SK-N-SH (cell line): ENCODE measurements around the gene GSK3A. TPM values are rescaled to one million over a fixed set of nuclear protein-coding genes. Genes with fewer than 3 reads are reported as not detected.

Experiments
- CTCF ChIA-PET: fragments of 300-600, 350-600 bp; formaldehyde crosslinking; extraction: SDS; loops from one replicate; lab custom pipeline; 2021; lab: Yijun Ruan, JAX
- POLR2A ChIA-PET: fragments of 350-600 bp; sonication (Branson Sonifier 250); formaldehyde crosslinking; extraction: SDS; loops from one replicate; lab custom pipeline; 2020; ENCODE audit warnings: antibody characterized with exemption, inconsistent platforms; lab: Yijun Ruan, JAX
- DNase-seq: peaks from one replicate; pipeline ENCODE4 v3.0.0; 2012
- H2AFZ ChIP-seq: fragments of 200-600 bp; sonication (generic); 2 replicates; pipeline ENCODE4 v1.8.1; 2016; ENCODE audit warnings: antibody characterized with exemption, mild to moderate bottlenecking, low read depth
- H3F3A ChIP-seq: fragments of 200-600 bp; sonication (generic); replicated peaks from 2 replicates; pipeline ENCODE3; 2016; ENCODE audit warnings: antibody characterized with exemption, mild to moderate bottlenecking; ENCODE audit not compliant: insufficient read depth
- H3K27ac ChIP-seq, 2 experiments: fragments of 200-500 bp in 1 of 2; fragments of 200-600 bp in 1 of 2; sonication (Bioruptor generic) in 1 of 2; sonication (generic), shearing (Covaris generic) in 1 of 2; 2 replicates each; pipeline versions ENCODE4 v1.5.1 to v1.6.1; 2014 to 2016; ENCODE audit warnings: low read depth in 2 of 2, inconsistent platforms in 1 of 2, low read length in 1 of 2, mild to moderate bottlenecking in 1 of 2, mixed read lengths in 1 of 2
- H3K27me3 ChIP-seq: fragments of 200-600 bp; sonication (generic), shearing (Covaris generic); 2 replicates; pipeline ENCODE4 v1.6.1; 2016; ENCODE audit warnings: mixed run types; ENCODE audit not compliant: insufficient read depth
- H3K36me3 ChIP-seq, 2 experiments: fragments of 200-500 bp in 1 of 2; fragments of 200-600 bp in 1 of 2; sonication (Bioruptor generic) in 1 of 2; sonication (generic) in 1 of 2; replicated peaks in 1 of 2; 2 replicates each; pipeline versions ENCODE3 to v1.5.1; 2014 to 2016; ENCODE audit warnings: low read length in 1 of 2, mild to moderate bottlenecking in 1 of 2; ENCODE audit not compliant: insufficient read depth in 2 of 2, control insufficient read depth in 1 of 2
- H3K4me1 ChIP-seq, 2 experiments: fragments of 200-500 bp in 1 of 2; fragments of 200-600 bp in 1 of 2; sonication (Bioruptor generic) in 1 of 2; sonication (generic), shearing (Covaris generic) in 1 of 2; 2 replicates each; pipeline versions ENCODE4 v1.5.1 to v1.6.1; 2014 to 2016; ENCODE audit warnings: low read depth in 1 of 2, low read length in 1 of 2, mixed run types in 1 of 2; ENCODE audit not compliant: insufficient read depth in 2 of 2, control insufficient read depth in 1 of 2
- H3K4me2 ChIP-seq: fragments of 200-600 bp; sonication (generic), shearing (Covaris generic); 2 replicates; pipeline ENCODE4 v1.6.1; 2017; ENCODE audit warnings: mixed run types
- H3K4me3 ChIP-seq, 2 experiments: fragments of 200-500 bp in 1 of 2; fragments of 200-600 bp in 1 of 2; sonication (Bioruptor generic) in 1 of 2; sonication (generic), shearing (Covaris generic) in 1 of 2; 2 replicates each; pipeline versions ENCODE4 v1.5.1 to v1.8.1; 2014 to 2016; ENCODE audit warnings: low read depth in 2 of 2, inconsistent platforms in 1 of 2, low read length in 1 of 2, mild to moderate bottlenecking in 1 of 2, mixed read lengths in 1 of 2, moderate library complexity in 1 of 2
- H3K79me2 ChIP-seq: fragments of 200-600 bp; sonication (generic); 2 replicates; pipeline ENCODE4 v1.8.1; 2017; ENCODE audit warnings: mild to moderate bottlenecking; ENCODE audit not compliant: insufficient read depth
- H3K9ac ChIP-seq: fragments of 200-600 bp; sonication (generic); 2 replicates; pipeline ENCODE4 v1.6.1; 2017; ENCODE audit warnings: mixed run types
- H3K9me2 ChIP-seq: fragments of 200-600 bp; sonication (generic); 2 replicates; pipeline ENCODE4 v1.6.1; 2017; ENCODE audit warnings: mixed run types
- H3K9me3 ChIP-seq: fragments of 200-600 bp; sonication (generic); 2 replicates; pipeline ENCODE4 v1.6.1; 2017; ENCODE audit warnings: mixed run types, mild to moderate bottlenecking, moderate library complexity
- H4K20me1 ChIP-seq: fragments of 200-600 bp; sonication (generic); 2 replicates; pipeline ENCODE4 v1.6.1; 2017; ENCODE audit warnings: mild to moderate bottlenecking, mixed run types; ENCODE audit not compliant: insufficient read depth
- EZH2phosphoT487 ChIP-seq: fragments of 200-600 bp; sonication (generic); IDR thresholded peaks from 2 replicates; pipeline ENCODE4 v1.6.1; 2017; ENCODE audit warnings: low read depth, mixed run types, mild to moderate bottlenecking, antibody characterized with exemption, moderate library complexity, borderline replicate concordance
- GATA2 ChIP-seq: sonication (generic); formaldehyde crosslinking; IDR thresholded peaks from 2 replicates; pipeline ENCODE4 v1.5.0; 2020; ENCODE audit warnings: mild to moderate bottlenecking, missing genetic modification reagents
- JUND ChIP-seq: IDR thresholded peaks from 2 replicates; pipeline ENCODE4 v1.4.0; 2012
- NFIC ChIP-seq: IDR thresholded peaks from 2 replicates; pipeline ENCODE4 v1.4.0; 2012; ENCODE audit warnings: borderline replicate concordance
- POLR2AphosphoS5 ChIP-seq: IDR thresholded peaks from 2 replicates; pipeline ENCODE4 v1.6.1; 2012; ENCODE audit warnings: low read depth, low read length
- RAD21 ChIP-seq: IDR thresholded peaks from 2 replicates; pipeline ENCODE4 v1.6.1; 2012; ENCODE audit warnings: mild to moderate bottlenecking, low read length
- RCOR1 ChIP-seq: fragments of 150-350 bp; IDR thresholded peaks from 2 replicates; pipeline ENCODE4 v1.6.1; 2017; ENCODE audit warnings: antibody characterized with exemption, low read length
- RFX5 ChIP-seq: IDR thresholded peaks from 2 replicates; pipeline ENCODE4 v1.6.1; 2012; ENCODE audit warnings: mild to moderate bottlenecking, improper control_type of control experiment, low read length
- SIN3A ChIP-seq: IDR thresholded peaks from 2 replicates; pipeline ENCODE4 v1.6.1; 2012; ENCODE audit warnings: low read depth, mild to moderate bottlenecking, low read length, moderate library complexity, borderline replicate concordance
- TAF1 ChIP-seq: IDR thresholded peaks from 2 replicates; pipeline ENCODE4 v1.6.1; 2012; ENCODE audit warnings: low read depth, mild to moderate bottlenecking, low read length, moderate library complexity, borderline replicate concordance
- TCF12 ChIP-seq: IDR thresholded peaks from 2 replicates; pipeline ENCODE4 v1.4.0; 2012
- TEAD4 ChIP-seq: IDR thresholded peaks from 2 replicates; pipeline ENCODE4 v1.4.0; 2012; ENCODE audit warnings: mild to moderate bottlenecking, borderline replicate concordance; ENCODE audit not compliant: insufficient read depth
- YY1 ChIP-seq: IDR thresholded peaks from 2 replicates; pipeline ENCODE4 v1.4.0; 2012; ENCODE audit warnings: low read depth, mild to moderate bottlenecking
- WGBS: methylation state at CpG from one replicate; pipeline ENCODE4 v1.1.6; 2017; ENCODE audit warnings: low lambda C conversion rate; 5-methylcytosine and 5-hydroxymethylcytosine counted together
- polyA plus RNA-seq, 3 experiments: library from polyadenylated mRNA; depleted of rRNA; stranded (reverse); fragments of >200 nt; gene quantifications; 2 replicates each; pipeline ENCODE4 v1.2.3, GENCODE V29; 2012
- TF ChIP-seq, protein P1 (sequence below): IDR thresholded peaks from 2 replicates; pipeline ENCODE4 v1.4.0; 2012; ENCODE audit warnings: low read depth, borderline replicate concordance
- TF ChIP-seq, protein P2 (sequence below): fragments of 150-350 bp; IDR thresholded peaks from 2 replicates; pipeline ENCODE4 v1.6.1; 2016; ENCODE audit warnings: mild to moderate bottlenecking, low read depth, low read length
- TF ChIP-seq, protein P3 (sequence below): IDR thresholded peaks from 2 replicates; pipeline ENCODE4 v1.4.0; 2012; ENCODE audit warnings: low read depth
- TF ChIP-seq, protein P4 (sequence below): fragments of 150-350 bp; IDR thresholded peaks from 2 replicates; pipeline ENCODE4 v1.6.1; 2017; ENCODE audit warnings: antibody characterized with exemption, low read length, low read depth, borderline replicate concordance
- TF ChIP-seq, protein P5 (sequence below): IDR thresholded peaks from 2 replicates; pipeline ENCODE4 v1.4.0; 2012; ENCODE audit warnings: low read depth, borderline replicate concordance

Gene GSK3A
- polyA plus RNA-seq, 1 of the 3 experiments (the other 2 are of a cell fraction) = 42.1 TPM

DNA sequence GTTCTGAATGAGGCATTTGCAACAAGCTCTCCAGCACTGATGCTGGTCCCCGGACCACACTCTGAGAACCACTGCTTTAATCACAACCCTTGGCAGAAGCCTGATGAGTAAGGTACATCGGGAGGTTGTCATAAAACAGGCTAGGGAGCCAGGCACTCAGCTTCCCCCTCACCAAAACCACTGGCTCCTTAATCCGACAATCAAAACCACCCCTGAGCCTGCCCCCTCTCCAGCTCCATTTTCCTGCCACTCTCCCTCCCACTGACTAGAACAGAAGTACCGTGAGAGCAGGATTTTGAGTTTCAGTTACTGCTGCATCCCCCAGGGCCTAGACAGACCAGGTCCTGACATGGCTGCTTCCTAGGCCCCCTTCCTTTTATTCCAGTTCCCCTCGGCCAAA lies 7.2 kb downstream of the GSK3A start:
- peaks cover 33 to 68% of the 10 kb centered on the region in 2 experiments for H3K36me3 ChIP-seq
- peaks cover 11% of the 10 kb centered on the region; the same call in 1 of the 2 replicates for H4K20me1 ChIP-seq
- peaks cover 0 to 2% of the 10 kb centered on the region in 2 experiments; a peak in 1 of 4 replicates for H3K4me1 ChIP-seq
- CTCF ChIA-PET = interaction anchor here (1.0 to 1.5 kb wide), 2 partner anchors 14 to 127 kb away, joined by 3 to 4 read pairs; no protein-coding TSS in a partner anchor
- peaks cover 50% of the 10 kb centered on the region for H3K79me2 ChIP-seq
- H3F3A ChIP-seq = peaks cover 11% of the 10 kb centered on the region
- no peaks in the 10 kb centered on the region for H3K9me2 ChIP-seq
- no peak overlapping the region for H3K27ac ChIP-seq
- H3K4me2 ChIP-seq = no peak overlapping the region
- WGBS = 85% methylated on average over 5 of the region's 5 CpGs
- no peaks in the 10 kb centered on the region for H3K9me3 ChIP-seq
- DNase-seq = no peak
- no peaks in the 10 kb centered on the region for H3K27me3 ChIP-seq
- H3K4me3 ChIP-seq = no peak overlapping the region
- TF ChIP-seq RCOR1 = no peak
- TF ChIP-seq TEAD4 = no peak
- TF ChIP-seq, protein P1, sequence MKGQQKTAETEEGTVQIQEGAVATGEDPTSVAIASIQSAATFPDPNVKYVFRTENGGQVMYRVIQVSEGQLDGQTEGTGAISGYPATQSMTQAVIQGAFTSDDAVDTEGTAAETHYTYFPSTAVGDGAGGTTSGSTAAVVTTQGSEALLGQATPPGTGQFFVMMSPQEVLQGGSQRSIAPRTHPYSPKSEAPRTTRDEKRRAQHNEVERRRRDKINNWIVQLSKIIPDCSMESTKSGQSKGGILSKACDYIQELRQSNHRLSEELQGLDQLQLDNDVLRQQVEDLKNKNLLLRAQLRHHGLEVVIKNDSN = no peak
- no peak for TF ChIP-seq SIN3A
- TF ChIP-seq NFIC = no peak
- TF ChIP-seq, protein P2, sequence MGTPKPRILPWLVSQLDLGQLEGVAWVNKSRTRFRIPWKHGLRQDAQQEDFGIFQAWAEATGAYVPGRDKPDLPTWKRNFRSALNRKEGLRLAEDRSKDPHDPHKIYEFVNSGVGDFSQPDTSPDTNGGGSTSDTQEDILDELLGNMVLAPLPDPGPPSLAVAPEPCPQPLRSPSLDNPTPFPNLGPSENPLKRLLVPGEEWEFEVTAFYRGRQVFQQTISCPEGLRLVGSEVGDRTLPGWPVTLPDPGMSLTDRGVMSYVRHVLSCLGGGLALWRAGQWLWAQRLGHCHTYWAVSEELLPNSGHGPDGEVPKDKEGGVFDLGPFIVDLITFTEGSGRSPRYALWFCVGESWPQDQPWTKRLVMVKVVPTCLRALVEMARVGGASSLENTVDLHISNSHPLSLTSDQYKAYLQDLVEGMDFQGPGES = no peak
- no peak for TF ChIP-seq RAD21
- no peak for TF ChIP-seq GATA2 (CRISPR knock-in tag)
- TF ChIP-seq, protein P3, sequence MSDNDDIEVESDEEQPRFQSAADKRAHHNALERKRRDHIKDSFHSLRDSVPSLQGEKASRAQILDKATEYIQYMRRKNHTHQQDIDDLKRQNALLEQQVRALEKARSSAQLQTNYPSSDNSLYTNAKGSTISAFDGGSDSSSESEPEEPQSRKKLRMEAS = no peak
- no peak for TF ChIP-seq POLR2AphosphoS5
- TF ChIP-seq TAF1 = no peak
- TF ChIP-seq, protein P4, sequence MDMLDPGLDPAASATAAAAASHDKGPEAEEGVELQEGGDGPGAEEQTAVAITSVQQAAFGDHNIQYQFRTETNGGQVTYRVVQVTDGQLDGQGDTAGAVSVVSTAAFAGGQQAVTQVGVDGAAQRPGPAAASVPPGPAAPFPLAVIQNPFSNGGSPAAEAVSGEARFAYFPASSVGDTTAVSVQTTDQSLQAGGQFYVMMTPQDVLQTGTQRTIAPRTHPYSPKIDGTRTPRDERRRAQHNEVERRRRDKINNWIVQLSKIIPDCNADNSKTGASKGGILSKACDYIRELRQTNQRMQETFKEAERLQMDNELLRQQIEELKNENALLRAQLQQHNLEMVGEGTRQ = no peak
- TF ChIP-seq EZH2phosphoT487 = no peak
- TF ChIP-seq RFX5 = no peak
- TF ChIP-seq TCF12 = no peak
- TF ChIP-seq, protein P5, sequence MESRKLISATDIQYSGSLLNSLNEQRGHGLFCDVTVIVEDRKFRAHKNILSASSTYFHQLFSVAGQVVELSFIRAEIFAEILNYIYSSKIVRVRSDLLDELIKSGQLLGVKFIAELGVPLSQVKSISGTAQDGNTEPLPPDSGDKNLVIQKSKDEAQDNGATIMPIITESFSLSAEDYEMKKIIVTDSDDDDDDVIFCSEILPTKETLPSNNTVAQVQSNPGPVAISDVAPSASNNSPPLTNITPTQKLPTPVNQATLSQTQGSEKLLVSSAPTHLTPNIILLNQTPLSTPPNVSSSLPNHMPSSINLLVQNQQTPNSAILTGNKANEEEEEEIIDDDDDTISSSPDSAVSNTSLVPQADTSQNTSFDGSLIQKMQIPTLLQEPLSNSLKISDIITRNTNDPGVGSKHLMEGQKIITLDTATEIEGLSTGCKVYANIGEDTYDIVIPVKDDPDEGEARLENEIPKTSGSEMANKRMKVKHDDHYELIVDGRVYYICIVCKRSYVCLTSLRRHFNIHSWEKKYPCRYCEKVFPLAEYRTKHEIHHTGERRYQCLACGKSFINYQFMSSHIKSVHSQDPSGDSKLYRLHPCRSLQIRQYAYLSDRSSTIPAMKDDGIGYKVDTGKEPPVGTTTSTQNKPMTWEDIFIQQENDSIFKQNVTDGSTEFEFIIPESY = no peak
- no peak for TF ChIP-seq YY1
- no peak for TF ChIP-seq JUND
- no peak overlapping the region for H2AFZ ChIP-seq
- POLR2A ChIA-PET = no interaction called here
- H3K9ac ChIP-seq = no peak overlapping the region
